Liver (tissue), 3 donors: ENCODE measurements around the gene ACKR3.

Experiments
- EGR1 ChIP-seq, 2 donors: IDR thresholded peaks; 2 replicates each; pipeline ENCODE4 v1.6.1; 2016 to 2018; ENCODE audit warnings: antibody characterized with exemption in 2 of 2, low read depth in 2 of 2
- GABPA ChIP-seq, 2 donors: IDR thresholded peaks in 1 of 2; conservative IDR thresholded peaks in 1 of 2; 2 replicates each; pipeline ENCODE4 v1.6.1; 2016; ENCODE audit warnings: antibody characterized with exemption in 2 of 2, mild to moderate bottlenecking in 1 of 2, moderate library complexity in 1 of 2
- HNF4A ChIP-seq, 2 donors: conservative IDR thresholded peaks; 2 replicates each; pipeline ENCODE4 v1.6.1; 2016; ENCODE audit warnings: antibody characterized with exemption in 2 of 2, mild to moderate bottlenecking in 2 of 2
- RAD21 ChIP-seq, 2 donors: IDR thresholded peaks; 2 replicates each; pipeline ENCODE4 v1.6.1; 2016; ENCODE audit warnings: antibody characterized with exemption in 2 of 2, mild to moderate bottlenecking in 2 of 2
- REST ChIP-seq: IDR thresholded peaks from 2 replicates; pipeline ENCODE4 v1.6.1; 2016; ENCODE audit warnings: antibody characterized with exemption, mild to moderate bottlenecking
- RXRA ChIP-seq, 2 donors: IDR thresholded peaks; 2 replicates each; pipeline ENCODE4 v1.6.1; 2017 to 2018; ENCODE audit warnings: antibody characterized with exemption in 2 of 2, mild to moderate bottlenecking in 1 of 2
- SP1 ChIP-seq: IDR thresholded peaks from 2 replicates; pipeline ENCODE4 v1.6.1; 2018; ENCODE audit warnings: antibody characterized with exemption, mild to moderate bottlenecking
- YY1 ChIP-seq: IDR thresholded peaks from 2 replicates; pipeline ENCODE4 v1.6.1; 2016; ENCODE audit warnings: antibody characterized with exemption, mild to moderate bottlenecking
- TF ChIP-seq, protein P1 (sequence below): fragments of 150-350 bp; IDR thresholded peaks from 2 replicates; pipeline ENCODE4 v1.5.1; 2017; ENCODE audit warnings: improper control_type of control experiment, low read depth, low read length; ENCODE audit not compliant: missing input control
- donor health status: healthy.
- donor health status: healthy.

GRCh38 chr2:236621786-236622185 lies 52.2 kb downstream of the ACKR3 start:
- TF ChIP-seq, protein P1, sequence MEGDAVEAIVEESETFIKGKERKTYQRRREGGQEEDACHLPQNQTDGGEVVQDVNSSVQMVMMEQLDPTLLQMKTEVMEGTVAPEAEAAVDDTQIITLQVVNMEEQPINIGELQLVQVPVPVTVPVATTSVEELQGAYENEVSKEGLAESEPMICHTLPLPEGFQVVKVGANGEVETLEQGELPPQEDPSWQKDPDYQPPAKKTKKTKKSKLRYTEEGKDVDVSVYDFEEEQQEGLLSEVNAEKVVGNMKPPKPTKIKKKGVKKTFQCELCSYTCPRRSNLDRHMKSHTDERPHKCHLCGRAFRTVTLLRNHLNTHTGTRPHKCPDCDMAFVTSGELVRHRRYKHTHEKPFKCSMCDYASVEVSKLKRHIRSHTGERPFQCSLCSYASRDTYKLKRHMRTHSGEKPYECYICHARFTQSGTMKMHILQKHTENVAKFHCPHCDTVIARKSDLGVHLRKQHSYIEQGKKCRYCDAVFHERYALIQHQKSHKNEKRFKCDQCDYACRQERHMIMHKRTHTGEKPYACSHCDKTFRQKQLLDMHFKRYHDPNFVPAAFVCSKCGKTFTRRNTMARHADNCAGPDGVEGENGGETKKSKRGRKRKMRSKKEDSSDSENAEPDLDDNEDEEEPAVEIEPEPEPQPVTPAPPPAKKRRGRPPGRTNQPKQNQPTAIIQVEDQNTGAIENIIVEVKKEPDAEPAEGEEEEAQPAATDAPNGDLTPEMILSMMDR, result no peak
- TF ChIP-seq YY1, result no peak
- no peak for TF ChIP-seq GABPA (IDR thresholded peaks at IDR 0.05 in 1 of 2, conservative IDR thresholded peaks at IDR 0.05 in 1 of 2)
- TF ChIP-seq RAD21 (IDR thresholded peaks at IDR 0.05), result no peak
- no peak for TF ChIP-seq REST
- no peak for TF ChIP-seq SP1
- TF ChIP-seq HNF4A (conservative IDR thresholded peaks at IDR 0.05), result no peak
- TF ChIP-seq EGR1 (IDR thresholded peaks at IDR 0.05; ENCODE audit: low read depth in 2 of 2), result no peak
- TF ChIP-seq RXRA (IDR thresholded peaks at IDR 0.05), result no peak
